ENCODE results near the gene PIGQ. TPM values are rescaled to one million over a fixed set of nuclear protein-coding genes. Genes with fewer than 3 reads are reported as not detected.

The PIGQ gene
- total and polyA plus RNA-seq, 3 donors from 2014 or later, result 80.5 to 123 (median 95.4) TPM

DNA sequence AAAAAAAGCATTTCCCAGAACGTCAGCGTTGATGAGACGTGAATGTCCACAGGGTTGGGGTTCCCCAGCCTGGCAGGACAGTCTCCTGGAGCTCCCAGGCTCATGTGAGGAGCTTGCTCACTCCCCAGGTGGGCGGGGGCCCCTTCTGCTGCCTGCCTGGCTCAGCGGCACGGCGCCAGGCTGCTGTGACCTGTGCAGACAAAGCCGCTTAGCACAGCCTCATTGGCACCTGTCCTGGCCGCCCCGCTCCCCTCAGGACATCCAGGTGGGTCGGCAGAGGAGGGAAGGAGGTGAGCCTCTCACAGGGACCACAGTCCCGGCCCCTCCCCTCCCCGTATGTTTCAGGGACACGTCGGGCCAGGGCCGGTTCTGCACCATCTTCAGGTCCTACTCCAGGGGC lies 48.1 kb downstream of the PIGQ start:
- TF ChIP-seq POLR2A (IDR thresholded peaks at IDR 0.05), result no peak
- TF ChIP-seq, protein P1, sequence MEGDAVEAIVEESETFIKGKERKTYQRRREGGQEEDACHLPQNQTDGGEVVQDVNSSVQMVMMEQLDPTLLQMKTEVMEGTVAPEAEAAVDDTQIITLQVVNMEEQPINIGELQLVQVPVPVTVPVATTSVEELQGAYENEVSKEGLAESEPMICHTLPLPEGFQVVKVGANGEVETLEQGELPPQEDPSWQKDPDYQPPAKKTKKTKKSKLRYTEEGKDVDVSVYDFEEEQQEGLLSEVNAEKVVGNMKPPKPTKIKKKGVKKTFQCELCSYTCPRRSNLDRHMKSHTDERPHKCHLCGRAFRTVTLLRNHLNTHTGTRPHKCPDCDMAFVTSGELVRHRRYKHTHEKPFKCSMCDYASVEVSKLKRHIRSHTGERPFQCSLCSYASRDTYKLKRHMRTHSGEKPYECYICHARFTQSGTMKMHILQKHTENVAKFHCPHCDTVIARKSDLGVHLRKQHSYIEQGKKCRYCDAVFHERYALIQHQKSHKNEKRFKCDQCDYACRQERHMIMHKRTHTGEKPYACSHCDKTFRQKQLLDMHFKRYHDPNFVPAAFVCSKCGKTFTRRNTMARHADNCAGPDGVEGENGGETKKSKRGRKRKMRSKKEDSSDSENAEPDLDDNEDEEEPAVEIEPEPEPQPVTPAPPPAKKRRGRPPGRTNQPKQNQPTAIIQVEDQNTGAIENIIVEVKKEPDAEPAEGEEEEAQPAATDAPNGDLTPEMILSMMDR (IDR thresholded peaks at IDR 0.05), result no peak
- Histone ChIP-seq H3K27me3 (no peaks in the 10 kb centered on the region), H3K27ac (no peak overlapping the region), H3K4me3 (no peak overlapping the region), H3K9me3 (no peaks in the 10 kb centered on the region), H3K36me3 (ENCODE audit: low read depth, missing control alignments) (no peaks in the 10 kb centered on the region), H3K4me1 (peaks cover 4% of the 10 kb centered on the region)
- 90 to 92% methylated on average over 14 to 16 of the region's 16 CpGs for WGBS, 2 donors
- intact Hi-C loops (cut with DNase I; ENCODE audit: low total_unique reads), result no loop called here
- no peak for DNase-seq

GRCh38 chr16:619476-620100 lies 49.8 kb downstream of the PIGQ start:
- Histone ChIP-seq H3K4me1 (peaks cover 4% of the 10 kb centered on the region), H3K27me3 (no peaks in the 10 kb centered on the region), H3K27ac (no peak overlapping the region), H3K4me3 (no peak overlapping the region), H3K36me3 (ENCODE audit: low read depth, missing control alignments) (no peaks in the 10 kb centered on the region), H3K9me3 (no peaks in the 10 kb centered on the region)
- no peak for DNase-seq
- 91 to 99% methylated on average over 13 to 20 of the region's 20 CpGs for WGBS, 2 donors
- TF ChIP-seq, protein P1 (IDR thresholded peaks at IDR 0.05), result no peak
- no peak for TF ChIP-seq POLR2A (IDR thresholded peaks at IDR 0.05)
- intact Hi-C loops (cut with DNase I; ENCODE audit: low total_unique reads), result no loop called here

GRCh38 chr16:620700-621525 lies 51.1 kb downstream of the PIGQ start:
- intact Hi-C loops (cut with DNase I; ENCODE audit: low total_unique reads), result no loop called here
- H3K36me3 ChIP-seq (ENCODE audit: low read depth, missing control alignments), result no peaks in the 10 kb centered on the region
- 61 to 62% methylated on average over 11 to 39 of the region's 41 CpGs for WGBS, 2 donors
- no peaks in the 10 kb centered on the region for H3K9me3 ChIP-seq
- H3K27me3 ChIP-seq, result no peaks in the 10 kb centered on the region
- no peak overlapping the region for H3K27ac ChIP-seq
- peaks cover 4% of the 10 kb centered on the region for H3K4me1 ChIP-seq
- no peak overlapping the region for H3K4me3 ChIP-seq
- no peak for DNase-seq
- TF ChIP-seq POLR2A (IDR thresholded peaks at IDR 0.05), result no peak
- TF ChIP-seq, protein P1 (IDR thresholded peaks at IDR 0.05), result no peak

GRCh38 chr16:621526-622105 lies 51.8 kb downstream of the PIGQ start:
- H3K4me3 ChIP-seq, result no peak overlapping the region
- no peaks in the 10 kb centered on the region for H3K9me3 ChIP-seq
- WGBS, 2 donors, result 80 to 87% methylated on average over 8 to 21 of the region's 21 CpGs
- H3K4me1 ChIP-seq, result peaks cover 4% of the 10 kb centered on the region
- no peaks in the 10 kb centered on the region for H3K36me3 ChIP-seq (ENCODE audit: low read depth, missing control alignments)
- TF ChIP-seq, protein P1 (IDR thresholded peaks at IDR 0.05), result no peak
- no peak for TF ChIP-seq POLR2A (IDR thresholded peaks at IDR 0.05)
- no peak for DNase-seq
- intact Hi-C loops (cut with DNase I; ENCODE audit: low total_unique reads), result no loop called here
- H3K27ac ChIP-seq, result no peak overlapping the region
- H3K27me3 ChIP-seq, result no peaks in the 10 kb centered on the region

Measured in testis (tissue), 3 donors.